ENCODE data around the gene SLC37A1. TPM values are rescaled to one million over a fixed set of nuclear protein-coding genes. Genes with fewer than 3 reads are reported as not detected.

The SLC37A1 gene
- total RNA-seq, 1 experiment from 2014 or later, result not detected

- DNase-seq (ENCODE audit: low read depth), result no peak
These were observed 35.1 kb upstream of the SLC37A1 start for GRCh38 chr21:42478504-42478903.

DNA sequence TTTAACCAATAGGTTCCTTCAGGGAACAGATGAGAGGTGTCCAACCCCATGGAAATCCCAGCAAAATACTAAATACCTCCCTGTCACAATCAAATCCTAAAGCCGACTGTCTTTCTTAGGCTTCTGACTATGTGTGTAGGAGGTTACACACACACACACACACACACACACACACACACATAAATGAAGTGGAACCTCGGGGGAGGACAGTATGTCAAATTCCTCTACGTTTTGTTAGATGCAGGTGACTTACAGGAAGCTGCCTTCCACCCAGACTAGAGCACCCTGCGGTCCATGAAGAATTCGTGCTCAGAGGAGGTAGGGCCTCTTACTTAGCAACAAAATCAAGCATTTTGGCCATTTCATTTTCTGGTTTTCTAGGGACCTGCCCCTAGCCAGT, 34.1 kb upstream of the SLC37A1 start:
- no peak for DNase-seq (ENCODE audit: low read depth)

GRCh38 chr21:42480736-42481135, 32.9 kb upstream of the SLC37A1 start:
- no peak for DNase-seq (ENCODE audit: low read depth)

GRCh38 chr21:42481169-42481568, 32.5 kb upstream of the SLC37A1 start:
- no peak for DNase-seq (ENCODE audit: low read depth)

- DNase-seq (ENCODE audit: low read depth), result no peak
These were observed 28.7 kb upstream of the SLC37A1 start for GRCh38 chr21:42484966-42485365.

GRCh38 chr21:42486072-42486471, 27.6 kb upstream of the SLC37A1 start:
- no peak for DNase-seq (ENCODE audit: low read depth)

GRCh38 chr21:42486531-42486930, 27.1 kb upstream of the SLC37A1 start:
- DNase-seq (ENCODE audit: low read depth), result no peak

DNA sequence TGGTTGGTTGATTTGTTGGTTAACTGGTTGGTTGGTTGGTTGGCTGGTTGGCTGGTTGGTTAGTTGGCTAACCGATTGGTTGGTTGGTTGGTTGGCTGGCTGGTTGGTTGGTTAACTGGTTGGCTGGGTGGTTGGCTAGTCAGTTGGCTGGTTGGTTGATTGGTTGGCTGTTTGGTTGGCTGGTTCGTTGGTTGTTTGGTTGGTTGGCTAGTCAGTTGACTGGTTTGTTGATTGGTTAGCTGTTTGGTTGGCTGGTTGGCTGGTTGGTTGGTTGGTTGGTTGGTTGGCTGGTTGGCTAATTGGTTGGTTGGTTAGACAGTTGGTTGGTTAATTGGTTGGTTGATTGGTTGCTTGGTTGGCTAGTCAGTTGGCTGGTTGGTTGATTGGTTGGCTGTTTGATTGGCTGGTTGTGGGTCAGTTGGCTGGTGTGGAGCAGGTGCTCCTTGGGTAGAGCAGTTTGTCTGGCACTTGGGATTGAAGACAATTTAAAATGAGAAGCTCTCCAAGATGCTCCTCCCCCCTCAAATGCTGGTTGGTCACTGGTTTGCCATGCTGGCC, 24.6 kb upstream of the SLC37A1 start:
- DNase-seq (ENCODE audit: low read depth), result no peak

GRCh38 chr21:42489991-42490390, 23.7 kb upstream of the SLC37A1 start:
- DNase-seq (ENCODE audit: low read depth), result no peak

GRCh38 chr21:42490720-42491119, 22.9 kb upstream of the SLC37A1 start:
- no peak for DNase-seq (ENCODE audit: low read depth)

GRCh38 chr21:42491328-42491727, 22.3 kb upstream of the SLC37A1 start:
- DNase-seq (ENCODE audit: low read depth), result no peak

- DNase-seq (ENCODE audit: low read depth), result no peak
These were observed 21.5 kb upstream of the SLC37A1 start for GRCh38 chr21:42492201-42492600.

GRCh38 chr21:42493109-42494060, 20.3 kb upstream of the SLC37A1 start:
- no peak for DNase-seq (ENCODE audit: low read depth)

GRCh38 chr21:42495027-42495426, 18.6 kb upstream of the SLC37A1 start:
- no peak for DNase-seq (ENCODE audit: low read depth)

DNA sequence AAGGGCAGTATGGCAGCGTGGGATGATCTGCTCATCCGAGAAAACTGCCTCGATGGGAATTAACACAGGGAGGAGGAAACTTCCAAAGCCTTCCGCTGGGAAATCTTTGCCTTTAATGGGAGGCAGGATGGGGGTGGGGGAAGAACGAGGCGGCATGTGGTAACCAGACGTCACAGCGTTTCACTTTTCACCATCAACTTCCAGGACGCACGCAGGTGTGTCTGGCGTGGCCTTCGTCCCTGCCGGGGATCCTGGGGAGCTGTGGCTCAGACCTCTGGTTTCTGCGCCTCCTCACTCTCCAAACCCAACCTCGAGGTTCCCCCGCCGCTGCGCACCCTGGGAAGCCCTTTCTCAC, 17.9 kb upstream of the SLC37A1 start:
- no peak for DNase-seq (ENCODE audit: low read depth)

DNA sequence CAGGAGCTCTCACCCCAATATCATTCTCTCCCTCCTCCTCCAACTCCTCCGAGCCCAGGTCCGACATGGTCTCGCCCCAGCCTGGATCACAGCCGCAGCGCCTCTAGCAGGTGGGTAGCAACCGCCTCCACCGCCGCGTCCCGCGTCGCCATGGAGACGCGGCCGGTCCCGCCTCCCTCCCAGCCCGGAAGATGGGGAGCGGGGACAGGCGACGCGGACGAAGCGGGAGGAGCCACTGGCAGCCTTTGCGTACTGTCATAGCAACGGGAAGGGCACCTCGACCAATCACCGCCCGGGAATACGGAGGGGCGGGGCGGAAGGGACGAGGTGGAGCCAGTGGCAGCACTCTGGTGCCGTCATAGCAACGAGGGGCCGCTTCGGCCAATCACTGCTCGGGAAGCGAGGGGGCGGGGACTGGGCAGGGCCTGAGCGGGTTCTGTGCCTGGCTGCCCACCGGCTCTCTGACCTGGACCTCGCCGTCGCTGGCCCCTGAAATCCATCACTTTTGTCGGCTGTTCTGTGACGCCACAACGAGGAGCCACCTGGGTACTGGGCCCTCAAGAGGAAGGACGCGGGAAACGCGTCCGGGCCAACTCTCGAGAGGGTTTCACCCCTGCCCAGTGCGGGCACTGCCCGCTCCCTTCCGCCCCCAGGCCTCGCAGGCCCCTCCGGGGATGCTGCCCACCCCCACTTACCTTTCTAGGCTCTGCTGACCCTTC, 17.4 kb upstream of the SLC37A1 start, which contains the start of gene RSPH1:
Gene RSPH1 (minus strand): TSS at position 105 of the 719 bp plus-strand sequence. CDS start 38 bp downstream, at position 67.
- DNase-seq (ENCODE audit: low read depth), result peak; percentile 67

GRCh38 chr21:42496839-42497202, 16.8 kb upstream of the SLC37A1 start:
- no peak for DNase-seq (ENCODE audit: low read depth)

DNA sequence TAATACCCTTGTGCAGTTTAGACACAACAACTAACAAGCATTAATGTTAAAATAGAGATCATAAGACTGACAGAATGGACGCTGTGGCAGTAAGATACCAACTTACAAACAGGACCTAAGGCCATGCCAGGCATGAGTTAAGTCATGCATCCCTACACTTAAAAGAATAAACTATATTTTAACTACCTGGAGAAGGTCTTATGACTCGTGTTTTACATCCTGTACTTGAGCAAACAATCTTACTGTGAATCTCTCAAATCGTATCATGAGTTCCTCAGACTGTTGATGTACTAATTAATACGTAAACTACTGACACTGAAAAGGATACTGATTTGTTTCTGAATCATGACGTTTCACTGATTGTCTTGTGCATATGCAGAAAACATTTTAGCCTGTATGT, 15.6 kb upstream of the SLC37A1 start:
- DNase-seq (ENCODE audit: low read depth), result no peak

DNA sequence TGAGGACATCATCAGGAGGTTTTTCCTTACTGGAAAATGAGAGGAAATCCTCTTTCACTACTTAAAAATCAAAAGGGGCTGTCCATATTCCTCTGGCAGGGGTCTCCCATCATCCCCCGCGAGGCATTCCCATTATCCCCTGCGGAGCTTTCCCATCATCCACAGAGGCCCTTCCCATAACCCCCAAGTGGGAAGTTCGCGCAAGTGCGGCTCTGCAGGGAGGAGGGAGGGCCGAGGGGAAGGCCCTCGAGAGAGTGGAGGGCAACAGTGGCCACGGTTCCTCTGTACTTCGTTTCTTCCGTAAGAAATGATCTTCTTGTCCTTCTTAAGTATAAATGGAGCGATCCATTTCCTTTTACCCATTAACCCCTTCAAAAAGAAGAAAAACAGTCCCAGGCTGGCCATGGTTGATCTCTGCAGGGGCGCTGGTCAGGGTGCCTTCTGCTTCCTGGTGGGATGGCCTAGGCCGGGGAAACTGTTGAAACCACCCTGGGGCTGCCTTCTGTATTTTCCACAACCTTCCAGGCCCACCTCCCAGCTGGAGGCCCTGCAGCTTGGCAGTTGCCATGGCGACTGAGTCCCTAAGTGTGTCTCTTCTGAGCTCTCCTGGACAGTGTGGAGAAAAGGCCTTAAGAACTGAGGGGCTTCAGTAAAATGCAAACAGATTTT, 14.1 kb upstream of the SLC37A1 start:
- DNase-seq (ENCODE audit: low read depth), result no peak

GRCh38 chr21:42500225-42500624, 13.4 kb upstream of the SLC37A1 start:
- no peak for DNase-seq (ENCODE audit: low read depth)

- DNase-seq (ENCODE audit: low read depth), result no peak
These were observed 12.9 kb upstream of the SLC37A1 start for GRCh38 chr21:42500736-42501135.

DNA sequence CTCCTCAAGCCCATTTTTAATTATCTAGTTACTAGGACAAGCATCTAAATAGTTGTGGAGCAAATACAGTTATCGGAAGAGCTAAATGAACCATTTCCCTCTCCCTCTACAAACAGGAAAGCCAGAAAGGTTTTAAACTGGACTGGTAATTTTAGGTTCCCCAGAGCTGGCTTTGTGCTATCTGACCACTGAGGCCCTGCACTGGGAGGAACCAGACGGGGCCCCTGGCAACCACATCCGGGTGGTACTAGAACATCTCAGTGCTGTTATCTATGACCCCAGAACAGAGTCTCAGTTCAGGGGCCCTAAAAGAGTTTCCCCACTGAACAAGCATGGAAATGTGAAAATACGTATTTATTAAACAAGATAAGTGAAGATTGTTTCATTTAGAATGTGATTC, 9.9 kb upstream of the SLC37A1 start:
- DNase-seq (ENCODE audit: low read depth), result no peak
